ENCODE results near the gene SLC24A3. TPM values are rescaled to one million over a fixed set of nuclear protein-coding genes. Genes with fewer than 3 reads are reported as not detected.

SLC24A3 gene
- under 0.01 and 0.37 TPM in 2 replicates for total RNA-seq

DNA sequence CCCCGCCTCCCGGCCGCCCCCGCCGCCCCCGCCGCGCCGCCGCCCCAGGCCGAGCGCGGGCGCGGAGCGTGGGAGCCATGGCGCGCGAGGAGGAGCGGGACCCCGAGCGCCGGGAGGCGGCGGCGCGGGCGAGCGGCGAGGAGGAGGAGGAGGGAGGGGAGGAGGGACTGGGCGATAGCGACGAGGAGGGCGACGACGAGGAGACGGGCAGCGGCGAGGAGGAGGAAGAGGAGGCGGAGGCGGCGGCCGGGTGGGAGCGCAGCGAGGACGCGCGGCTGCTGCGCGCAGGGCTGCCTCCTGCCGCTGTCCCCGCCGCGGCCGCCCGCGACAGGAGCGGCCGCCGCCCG lies at the start of gene SLC24A3:
SLC24A3 (plus strand) TSS at position 174 of the 347 bp plus-strand sequence.

DNA sequence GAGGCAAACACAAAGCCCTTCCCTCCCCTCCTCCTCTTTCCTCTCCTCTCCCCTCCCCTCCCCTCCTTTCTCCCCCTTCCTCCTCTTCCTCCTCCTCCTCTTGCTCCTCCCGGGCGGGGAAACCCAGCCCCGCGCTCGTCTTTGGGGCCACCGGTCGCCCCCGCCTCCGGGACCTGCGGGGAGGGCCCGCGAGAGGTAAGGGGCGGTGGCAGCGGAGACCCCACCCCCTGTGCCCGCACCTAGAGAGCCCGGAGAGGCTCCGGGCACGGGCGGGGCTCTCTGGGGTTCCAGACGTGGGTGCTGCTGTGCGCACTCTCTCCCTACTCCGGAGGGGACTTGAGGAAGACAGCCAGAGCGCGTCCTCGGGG lies 545.7 kb downstream of the SLC24A3 start, which contains the start of gene RIN2:
RIN2 (plus strand) TSS at position 126 of the 368 bp plus-strand sequence. CDS start 131,344 bp downstream, outside the sequence.

All from subcutaneous preadipocyte (primary cell).